T1000 (cell line): Measurements from ENCODE around the gene PNO1.

Source experiments
- DNase-seq: peaks from one replicate; lab custom pipeline; 2025; ENCODE audit warnings: mixed read lengths; lab: John Stamatoyannopoulos, UW

Gene PNO1

GRCh38 chr2:68195096-68195495 is 37.4 kb downstream of the PNO1 start:
- DNase-seq: no peak

- no peak for DNase-seq
These were observed 38.5 kb downstream of the PNO1 start for GRCh38 chr2:68196120-68196716.

GRCh38 chr2:68200157-68200787 is 42.6 kb downstream of the PNO1 start:
- DNase-seq: no peak

GRCh38 chr2:68203587-68203986 is 45.9 kb downstream of the PNO1 start:
- DNase-seq: no peak

- no peak for DNase-seq
These were observed 49.1 kb downstream of the PNO1 start for GRCh38 chr2:68206793-68207192.

GRCh38 chr2:68214381-68214780 is 56.7 kb downstream of the PNO1 start:
- no peak for DNase-seq

DNA sequence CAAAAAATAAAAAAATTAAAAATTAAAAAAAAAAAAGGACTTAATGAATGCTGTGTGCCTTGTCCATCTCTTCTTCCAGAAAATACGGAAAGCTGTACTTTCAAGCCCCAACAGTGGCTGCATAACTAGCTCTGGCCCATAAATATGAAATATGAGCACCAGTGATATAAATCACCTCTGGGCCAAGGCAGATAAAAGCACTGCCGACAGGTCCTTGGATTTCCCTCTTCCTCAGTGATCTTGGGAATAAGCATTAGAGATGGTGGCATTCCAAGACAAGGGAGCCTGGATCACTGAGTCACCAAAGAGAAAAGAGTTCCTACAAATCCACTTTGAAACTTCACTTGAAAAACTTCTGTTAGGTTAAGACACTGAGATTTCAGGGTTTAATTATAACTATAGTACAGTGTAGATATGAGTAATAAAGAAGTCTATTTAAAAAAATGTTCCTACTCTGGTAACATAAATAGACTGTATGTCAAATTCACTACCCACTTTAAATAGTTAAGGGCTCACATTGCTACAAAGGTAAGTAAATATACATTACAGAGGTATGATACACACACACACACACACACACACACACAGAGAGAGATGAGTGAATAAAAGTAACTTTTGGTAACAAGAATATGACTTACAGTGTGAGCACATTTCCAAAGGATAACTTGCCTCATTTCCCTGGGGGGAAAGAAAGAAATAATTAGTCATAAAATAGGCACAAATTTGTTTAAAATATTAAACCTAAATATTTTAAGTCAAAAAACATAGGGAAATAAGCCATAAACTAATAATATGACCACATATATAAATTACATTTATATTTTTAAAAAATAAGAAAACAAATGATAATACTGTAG is 59.0 kb downstream of the PNO1 start:
- DNase-seq: no peak

- no peak for DNase-seq
These were observed 60.0 kb downstream of the PNO1 start for GRCh38 chr2:68217729-68218128.

DNA sequence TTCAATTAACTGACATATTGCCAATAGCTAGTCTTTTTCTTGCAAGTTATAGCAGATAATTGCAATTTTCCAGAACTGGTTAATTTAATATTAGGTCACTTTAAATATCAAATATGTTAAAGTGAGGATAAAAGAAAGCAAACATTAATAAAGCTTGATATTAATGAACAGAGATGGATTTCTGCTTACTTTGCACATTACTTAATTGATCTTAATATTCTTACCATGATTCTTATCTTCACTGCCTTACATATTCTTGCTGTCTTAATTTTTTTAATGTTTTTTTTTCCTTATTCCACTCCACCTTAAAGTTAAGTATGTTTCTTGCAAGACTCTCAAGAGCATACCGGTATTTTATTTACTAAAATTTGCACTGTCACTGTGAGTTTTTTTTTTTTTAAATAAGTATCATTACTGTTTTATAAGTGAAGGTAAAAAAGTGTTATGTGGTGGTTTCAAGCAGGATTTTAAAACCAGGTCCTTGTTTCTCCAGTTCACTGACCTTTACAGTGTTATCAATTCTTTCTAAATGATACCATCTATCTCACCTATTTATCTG is 60.7 kb downstream of the PNO1 start:
- DNase-seq: no peak

GRCh38 chr2:68222287-68222686 is 64.6 kb downstream of the PNO1 start:
- DNase-seq: no peak

GRCh38 chr2:68223419-68223818 is 65.7 kb downstream of the PNO1 start:
- DNase-seq: no peak

GRCh38 chr2:68225119-68225632 is 67.5 kb downstream of the PNO1 start:
- no peak for DNase-seq
